T-helper 17 cell (primary cell): ENCODE data around the gene RXRA. TPM values are rescaled to one million over a fixed set of nuclear protein-coding genes. Genes with fewer than 3 reads are reported as not detected.
"Not testable (repeated sequence)": the region's sequence is repeated elsewhere in the genome, so short reads cannot be mapped to it uniquely, and the experiment has no call there.

ENCODE experiments used
- ATAC-seq: fragments of 150-1000 bp; cut with Tn5 transposase; 2 replicates; pipeline ENCODE4 v1.10.0; 2021; ENCODE audit warnings: mild to moderate bottlenecking, moderate library complexity
- DNase-seq, 3 donors: peaks; one replicate each; pipeline versions ENCODE4 v3.0.0 to v3.0.0-alpha.2; 2020 to 2021
- H3K9me3 ChIP-seq: one replicate; pipeline ENCODE4 v1.7.0; 2013; ENCODE audit warnings: low read length, mild to moderate bottlenecking; ENCODE audit not compliant: control insufficient read depth, poor library complexity, severe bottlenecking
- H3K27ac Mint-ChIP-seq: one replicate; pipeline ENCODE4 v1.8.0; 2022; ENCODE audit warnings: mild to moderate bottlenecking, moderate library complexity, mixed read lengths
- H3K27me3 Mint-ChIP-seq: one replicate; pipeline ENCODE4 v1.8.0; 2022; ENCODE audit warnings: mixed read lengths
- H3K36me3 Mint-ChIP-seq: one replicate; pipeline ENCODE4 v1.8.0; 2022; ENCODE audit warnings: low read depth, mixed read lengths
- H3K4me1 Mint-ChIP-seq: one replicate; pipeline ENCODE4 v1.8.0; 2022; ENCODE audit warnings: mild to moderate bottlenecking, mixed read lengths
- H3K4me3 Mint-ChIP-seq: one replicate; pipeline ENCODE4 v1.8.0; 2022; ENCODE audit warnings: mild to moderate bottlenecking, moderate library complexity, mixed read lengths
- total RNA-seq, 4 donors: library from RNA in 2 of 4; stranded (reverse) in 2 of 4; gene quantifications; one replicate each; pipeline ENCODE4 v1.2.3 and lab custom pipeline; 2022 to 2026

RXRA gene
- total RNA-seq, 2 donors from 2014 or later: 7.5 to 10.6 TPM

DNA sequence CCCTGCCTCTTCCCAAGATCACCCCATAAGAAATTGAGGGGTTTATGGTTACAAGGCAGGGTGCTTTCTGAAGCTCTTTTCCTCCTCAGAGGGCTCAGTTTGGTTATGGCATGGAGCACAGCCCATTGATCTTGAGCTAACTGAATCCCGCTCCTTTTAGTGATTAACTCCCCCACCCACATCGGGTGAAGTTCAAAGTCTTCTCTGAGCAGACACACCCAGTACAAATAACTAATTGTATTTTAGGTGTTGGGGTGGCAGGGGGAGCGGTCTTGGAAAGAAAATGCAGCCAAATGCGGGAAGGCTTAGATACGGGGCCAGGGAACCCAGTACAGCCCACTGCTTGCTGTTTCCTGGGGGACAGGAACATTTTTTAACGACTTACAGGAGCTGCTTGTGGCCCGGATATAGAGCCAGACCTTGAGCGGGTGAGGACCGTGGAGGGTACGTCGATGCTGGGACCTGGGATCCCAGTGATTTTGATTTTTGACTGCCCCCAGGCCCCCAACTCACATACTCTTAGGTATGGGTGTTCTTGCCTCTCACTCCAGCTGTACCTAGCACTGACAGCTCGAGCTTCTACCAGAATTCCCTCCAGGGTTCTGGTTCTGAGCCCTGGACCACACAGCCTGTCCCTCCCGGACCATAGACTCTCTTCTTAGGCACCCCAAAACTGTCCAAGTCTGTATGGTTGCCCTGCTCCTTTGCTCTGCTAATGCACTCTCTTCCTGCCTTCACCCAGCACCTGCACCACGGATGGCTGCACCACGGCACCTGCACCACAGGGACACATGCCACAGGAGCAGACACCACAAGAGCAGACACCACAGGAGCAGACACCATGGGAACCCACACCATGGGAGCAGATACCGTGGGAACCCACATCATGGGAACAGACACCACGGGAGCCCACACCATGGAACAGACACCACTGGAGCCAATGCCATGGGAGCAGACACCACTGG, 18.3 kb upstream of the RXRA start:
- H3K9me3 ChIP-seq: no peaks in the 10 kb centered on the region
- Mint-ChIP-seq H3K4me1 (no peaks in the 10 kb centered on the region), H3K27me3 (peaks cover 4% of the 10 kb centered on the region), H3K4me3 (no peak overlapping the region), H3K36me3 (no peaks in the 10 kb centered on the region), H3K27ac (no peak overlapping the region)
- DNase-seq (no peak), ATAC-seq (no peak)

DNA sequence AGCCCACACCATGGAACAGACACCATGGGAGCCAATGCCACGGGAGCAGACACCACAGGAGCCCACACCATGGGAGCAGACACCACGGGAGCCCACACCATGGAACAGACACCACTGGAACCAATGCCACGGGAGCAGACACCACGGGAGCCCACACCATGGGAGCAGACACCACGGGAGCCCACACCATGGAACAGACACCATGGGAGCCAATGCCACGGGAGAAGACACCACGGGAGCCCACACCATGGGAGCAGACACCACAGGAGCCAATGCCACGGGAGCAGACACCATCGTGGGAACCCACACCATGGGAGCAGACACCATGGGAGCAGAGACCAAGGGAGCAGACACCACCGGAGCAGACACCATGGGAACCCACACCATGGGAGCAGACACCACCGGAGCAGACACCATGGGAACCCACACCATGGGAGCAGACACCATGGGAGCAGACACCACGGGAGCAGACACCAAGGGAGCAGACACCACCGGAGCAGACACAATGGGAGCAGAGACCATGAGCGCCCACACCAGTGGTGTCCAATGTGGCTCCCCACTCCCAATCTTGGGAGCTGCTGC, 17.5 kb upstream of the RXRA start:
- not testable (repeated sequence) for ATAC-seq, H3K4me1 Mint-ChIP-seq, H3K9me3 ChIP-seq, H3K27me3 Mint-ChIP-seq, DNase-seq, H3K4me3 Mint-ChIP-seq, H3K36me3 Mint-ChIP-seq, H3K27ac Mint-ChIP-seq

- Mint-ChIP-seq H3K4me3 (no peak overlapping the region), H3K4me1 (no peaks in the 10 kb centered on the region), H3K27me3 (peaks cover 4% of the 10 kb centered on the region), H3K36me3 (no peaks in the 10 kb centered on the region), H3K27ac (no peak overlapping the region)
- ATAC-seq (no peak), DNase-seq (no peak)
- H3K9me3 ChIP-seq: no peaks in the 10 kb centered on the region
Observed at GRCh38 chr9:134313470-134313869, 12.8 kb upstream of the RXRA start.

- H3K4me1 Mint-ChIP-seq: no peaks in the 10 kb centered on the region
- DNase-seq (no peak), ATAC-seq (no peak)
- no peak overlapping the region for H3K27ac Mint-ChIP-seq
- H3K27me3 Mint-ChIP-seq: peaks cover 4% of the 10 kb centered on the region
- H3K36me3 Mint-ChIP-seq: no peaks in the 10 kb centered on the region
- no peaks in the 10 kb centered on the region for H3K9me3 ChIP-seq
- H3K4me3 Mint-ChIP-seq: no peak overlapping the region
Observed at GRCh38 chr9:134314039-134314949, 12.0 kb upstream of the RXRA start.

DNA sequence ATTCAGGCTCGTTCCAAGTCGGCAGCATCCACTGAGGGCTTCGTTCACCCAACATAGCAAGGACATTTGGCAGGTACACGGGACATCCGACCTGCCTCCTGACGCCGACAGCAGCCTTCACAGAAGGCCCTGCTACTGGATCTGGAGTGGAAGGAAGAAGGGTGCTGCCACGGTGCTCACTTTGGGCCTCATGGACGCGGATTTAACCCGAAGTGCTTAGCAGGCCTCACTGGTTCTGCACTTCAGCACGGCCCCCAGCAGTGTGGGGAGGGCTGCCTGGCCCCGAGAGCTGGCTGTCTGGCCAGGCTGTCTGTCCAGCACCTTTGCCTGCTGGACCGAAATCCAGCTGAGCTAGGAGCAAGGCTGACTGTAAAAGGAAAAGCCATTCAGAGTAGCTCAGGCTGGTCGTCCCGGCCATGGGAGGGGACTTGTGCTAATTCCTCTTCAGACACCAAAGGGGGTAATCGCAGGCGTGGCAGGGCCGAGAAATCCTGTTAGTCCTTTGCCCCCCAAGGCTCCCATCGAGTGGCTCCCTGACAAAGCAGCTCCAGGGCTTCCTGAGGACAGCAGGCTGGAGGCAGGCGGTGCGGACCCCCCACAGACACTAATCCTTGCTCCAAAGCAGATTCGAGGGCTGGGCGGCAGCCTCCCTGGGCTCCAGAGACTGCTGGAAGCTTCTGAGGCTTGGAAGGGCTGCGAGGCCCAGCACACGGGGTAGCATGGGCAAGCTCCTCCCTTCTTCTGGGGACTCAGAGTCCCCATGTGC, 11.1 kb upstream of the RXRA start:
- H3K4me3 Mint-ChIP-seq: no peak overlapping the region
- DNase-seq (no peak), ATAC-seq (no peak)
- peaks cover 4% of the 10 kb centered on the region for H3K27me3 Mint-ChIP-seq
- H3K36me3 Mint-ChIP-seq: no peaks in the 10 kb centered on the region
- H3K4me1 Mint-ChIP-seq: no peaks in the 10 kb centered on the region
- no peaks in the 10 kb centered on the region for H3K9me3 ChIP-seq
- no peak overlapping the region for H3K27ac Mint-ChIP-seq

DNA sequence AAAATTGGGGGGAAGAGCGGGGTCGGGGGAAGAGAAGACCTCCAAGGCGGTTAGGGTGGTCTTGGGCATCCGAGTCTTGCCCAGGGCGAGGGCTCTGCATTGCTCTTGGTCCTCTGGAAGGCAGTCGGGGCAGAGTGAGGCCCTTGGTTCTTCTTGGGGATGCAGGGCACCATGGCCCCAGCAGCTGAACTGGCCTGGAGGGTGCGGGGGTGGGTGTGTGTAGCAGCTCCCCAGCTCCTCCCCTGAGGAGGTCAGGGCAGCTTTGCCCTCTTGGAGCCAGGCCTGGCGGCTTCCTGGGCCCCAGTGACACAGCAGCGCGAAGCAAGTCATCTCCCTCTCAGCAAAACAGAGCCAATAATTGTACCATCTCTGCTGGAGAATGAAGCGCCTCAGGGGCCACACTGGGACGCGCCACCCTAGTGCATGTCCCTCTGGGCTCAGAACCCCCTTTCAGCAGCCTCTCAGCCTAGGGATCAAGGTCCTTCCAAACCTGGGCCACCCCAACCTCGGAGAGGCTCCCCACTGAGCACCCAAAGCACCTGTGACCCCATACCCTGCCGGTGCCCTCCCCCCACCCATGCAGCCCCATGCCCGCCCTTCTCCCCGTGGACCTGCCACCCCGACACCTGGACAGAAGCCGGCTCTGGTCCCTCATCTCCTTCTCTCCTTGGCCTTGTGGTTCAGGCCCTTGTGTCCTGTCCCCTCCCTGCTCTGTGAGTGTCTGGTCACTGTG, 10.4 kb upstream of the RXRA start:
- Mint-ChIP-seq H3K4me3 (no peak overlapping the region), H3K27me3 (peaks cover 4% of the 10 kb centered on the region), H3K4me1 (no peaks in the 10 kb centered on the region), H3K36me3 (no peaks in the 10 kb centered on the region), H3K27ac (no peak overlapping the region)
- DNase-seq: no peak
- no peaks in the 10 kb centered on the region for H3K9me3 ChIP-seq
- no peak for ATAC-seq

DNA sequence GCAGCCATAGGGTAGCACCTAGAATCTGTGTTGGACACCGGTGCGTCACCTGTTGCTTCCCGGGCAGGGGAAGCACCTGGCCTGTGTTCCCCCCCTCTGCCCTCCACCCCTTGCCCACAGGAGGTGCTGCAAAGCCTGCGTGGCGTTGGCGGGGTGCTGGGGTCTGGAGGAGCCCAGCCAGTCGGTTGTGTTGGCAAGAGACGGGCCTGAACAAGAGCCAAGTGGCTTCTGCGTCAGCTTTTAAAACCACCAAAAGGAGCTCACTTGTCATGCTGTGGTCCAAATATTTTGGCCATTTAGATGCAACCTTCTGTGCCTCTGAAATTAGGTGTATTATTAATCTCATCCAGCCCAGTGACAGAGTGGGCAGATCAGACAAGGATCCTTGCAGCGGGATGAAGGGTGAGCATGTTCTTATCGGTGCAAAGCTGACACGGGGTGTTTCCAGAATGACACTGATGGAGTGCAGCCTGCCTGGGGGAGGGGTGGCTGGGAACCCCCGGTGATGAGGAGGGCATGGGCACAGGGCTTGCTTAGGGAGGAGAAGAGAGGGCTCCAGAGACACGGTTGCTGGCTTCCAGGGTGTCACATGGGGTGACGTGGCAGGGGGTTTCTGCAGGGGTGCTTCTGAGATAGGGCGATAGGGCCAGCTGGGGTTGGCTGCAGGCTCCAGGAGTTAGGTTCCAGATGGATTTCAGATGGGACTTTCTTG, 9.7 kb upstream of the RXRA start:
- Mint-ChIP-seq H3K4me1 (no peaks in the 10 kb centered on the region), H3K36me3 (no peaks in the 10 kb centered on the region), H3K27ac (no peak overlapping the region), H3K4me3 (no peak overlapping the region), H3K27me3 (peaks cover 3% of the 10 kb centered on the region)
- H3K9me3 ChIP-seq: no peaks in the 10 kb centered on the region
- no peak for DNase-seq
- peak; percentile 77 for ATAC-seq

DNA sequence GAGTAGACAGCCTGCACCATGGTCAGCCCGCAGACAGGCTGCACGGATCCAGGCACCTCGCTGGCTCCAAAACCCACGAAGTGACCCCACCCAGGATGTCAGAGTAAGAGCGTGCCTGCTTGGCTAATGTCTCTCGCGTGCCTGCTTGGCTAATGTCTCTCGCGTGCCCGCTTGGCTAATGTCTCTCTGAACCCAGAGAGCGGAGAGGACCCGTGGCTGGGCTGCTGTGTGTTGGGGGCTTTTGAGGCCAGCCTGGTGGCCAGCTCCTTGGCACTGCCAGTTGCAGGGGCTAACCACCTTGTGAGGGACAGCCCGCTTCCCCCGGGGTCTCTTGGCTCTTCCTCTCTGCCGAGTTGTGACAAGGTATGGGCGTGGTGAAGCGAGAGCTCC, 8.9 kb upstream of the RXRA start:
- no peak for DNase-seq
- Mint-ChIP-seq H3K27ac (no peak overlapping the region), H3K4me3 (no peak overlapping the region), H3K27me3 (no peaks in the 10 kb centered on the region), H3K36me3 (no peaks in the 10 kb centered on the region), H3K4me1 (no peaks in the 10 kb centered on the region)
- H3K9me3 ChIP-seq: no peaks in the 10 kb centered on the region
- ATAC-seq: no peak

GRCh38 chr9:134317790-134318414, 8.4 kb upstream of the RXRA start:
- Mint-ChIP-seq H3K4me3 (no peak overlapping the region), H3K4me1 (no peaks in the 10 kb centered on the region), H3K27ac (no peak overlapping the region), H3K27me3 (no peaks in the 10 kb centered on the region), H3K36me3 (no peaks in the 10 kb centered on the region)
- ATAC-seq (no peak), DNase-seq (no peak)
- H3K9me3 ChIP-seq: no peaks in the 10 kb centered on the region

DNA sequence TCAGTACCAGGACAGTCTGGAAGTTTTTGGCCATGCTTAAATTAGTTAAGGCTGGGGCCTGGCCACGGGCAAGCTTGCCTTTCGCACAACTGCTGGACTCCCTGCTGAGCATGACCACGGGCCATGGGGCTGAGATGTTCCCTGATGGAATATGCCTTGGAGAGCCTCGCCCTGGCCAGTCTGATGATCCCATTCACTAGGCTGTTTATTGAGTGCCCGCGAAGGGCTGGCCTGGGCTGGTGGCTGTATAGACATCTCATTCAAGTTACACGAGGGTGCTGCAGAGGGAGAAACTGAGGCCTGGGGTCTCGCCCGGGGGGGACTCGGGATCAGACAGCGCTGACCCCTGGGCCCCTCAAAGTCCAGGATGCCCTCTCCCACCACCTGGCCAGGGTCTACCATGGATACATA, 7.8 kb upstream of the RXRA start:
- ATAC-seq (no peak), DNase-seq (no peak)
- Mint-ChIP-seq H3K4me3 (no peak overlapping the region), H3K36me3 (no peaks in the 10 kb centered on the region), H3K4me1 (no peaks in the 10 kb centered on the region), H3K27me3 (no peaks in the 10 kb centered on the region), H3K27ac (no peak overlapping the region)
- no peaks in the 10 kb centered on the region for H3K9me3 ChIP-seq

DNA sequence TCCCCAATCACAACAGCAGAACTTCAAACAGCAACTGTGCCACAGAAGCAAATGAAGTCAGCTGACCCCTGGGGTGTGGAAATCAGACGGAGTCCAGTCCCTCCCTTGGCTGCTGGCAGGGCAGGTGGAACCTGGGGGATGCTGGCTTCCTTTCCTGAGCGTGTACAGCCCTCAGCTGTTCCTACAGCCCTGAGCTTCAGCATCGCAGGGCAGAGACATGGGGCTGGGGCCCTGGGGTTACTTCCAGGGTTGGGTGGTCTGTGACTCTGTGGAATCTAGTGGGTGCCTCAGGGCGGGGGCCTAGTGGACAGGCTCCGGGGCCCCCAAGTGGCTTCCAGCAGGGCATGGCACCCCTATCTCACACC, 7.3 kb upstream of the RXRA start:
- Mint-ChIP-seq H3K36me3 (no peaks in the 10 kb centered on the region), H3K4me1 (no peaks in the 10 kb centered on the region), H3K4me3 (no peak overlapping the region), H3K27me3 (no peaks in the 10 kb centered on the region), H3K27ac (no peak overlapping the region)
- H3K9me3 ChIP-seq: no peaks in the 10 kb centered on the region
- ATAC-seq: no peak
- no peak for DNase-seq
